A549 (cell line): Measurements from ENCODE around the gene EFS.

Source experiments
- CTCF ChIP-seq: fragments of >200 bp; sonication (Bioruptor Twin); formaldehyde crosslinking; IDR thresholded peaks from 3 replicates; pipeline ENCODE4 v1.5.1; 2016
- EP300 ChIP-seq, 2 experiments: fragments of >200 bp; sonication (Bioruptor Twin); formaldehyde crosslinking; IDR thresholded peaks; 2 replicates in 1 of 2; 3 replicates in 1 of 2; pipeline ENCODE4 v1.6.1; 2016 to 2017
- ZFP36 ChIP-seq: fragments of 450-650 bp; IDR thresholded peaks from 2 replicates; pipeline ENCODE4 v1.6.1; 2014; ENCODE audit warnings: borderline replicate concordance; ENCODE audit not compliant: partially characterized antibody

- TF ChIP-seq CTCF (no peak), ZFP36 (no peak), EP300 (IDR thresholded peaks at IDR 0.05) (no peak)
Measured at GRCh38 chr14:23380976-23381375, 16.0 kb upstream of the EFS start.
